ENCODE results near the gene PRRX2.
A peak's percentile ranks its signal among the peaks of the same experiment; 100 is the strongest.

The PRRX2 gene

DNA sequence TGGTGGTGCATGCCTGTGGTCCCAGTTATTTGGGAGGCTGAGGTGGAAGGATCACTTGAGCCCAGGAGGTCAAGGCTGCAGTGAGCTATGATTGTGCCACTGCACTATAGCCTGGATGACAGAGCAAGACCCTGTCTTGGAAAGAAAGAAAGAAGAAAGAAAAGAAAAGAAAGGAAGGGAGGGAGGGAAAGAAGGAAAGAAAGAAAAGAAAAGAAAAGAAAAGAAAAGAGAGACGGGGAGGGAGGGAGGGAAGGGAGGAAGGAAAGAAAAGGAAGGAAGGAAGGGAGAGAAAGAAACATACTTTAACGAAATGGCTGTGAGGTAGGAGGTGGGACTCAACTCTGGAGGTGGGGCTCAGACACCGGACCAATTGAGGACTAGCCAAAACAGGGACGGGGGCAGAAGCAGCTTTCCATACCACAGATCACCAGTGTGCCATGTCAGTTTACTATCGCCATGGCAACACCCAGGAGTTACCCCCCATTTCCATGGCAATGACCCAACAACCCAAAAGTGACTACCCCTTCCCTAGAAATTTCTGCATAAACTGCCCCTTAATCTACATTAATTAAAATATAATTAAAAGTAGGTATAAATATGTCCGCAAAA is 66.1 kb downstream of the PRRX2 start:
- H3K4me3 ChIP-seq (ENCODE audit: low read depth in 1 of 2, low read length in 2 of 2) = no peak overlapping the region
- H3K27me3 ChIP-seq (ENCODE audit: low read depth, low read length) = no peaks in the 10 kb centered on the region
- H3K36me3 ChIP-seq (ENCODE audit: control insufficient read depth in 1 of 2, insufficient read depth in 2 of 2, low read length in 2 of 2) = no peaks in the 10 kb centered on the region
- H3K27ac ChIP-seq (ENCODE audit: low read length) = no peak overlapping the region
- H3K4me1 ChIP-seq (ENCODE audit: control insufficient read depth in 1 of 2, insufficient read depth in 2 of 2, low read length in 2 of 2) = peaks cover 0 to 4% of the 10 kb centered on the region in 2 donors
- H3K9me3 ChIP-seq (ENCODE audit: control insufficient read depth in 1 of 2, low read length in 2 of 2) = no peaks in the 10 kb centered on the region

DNA sequence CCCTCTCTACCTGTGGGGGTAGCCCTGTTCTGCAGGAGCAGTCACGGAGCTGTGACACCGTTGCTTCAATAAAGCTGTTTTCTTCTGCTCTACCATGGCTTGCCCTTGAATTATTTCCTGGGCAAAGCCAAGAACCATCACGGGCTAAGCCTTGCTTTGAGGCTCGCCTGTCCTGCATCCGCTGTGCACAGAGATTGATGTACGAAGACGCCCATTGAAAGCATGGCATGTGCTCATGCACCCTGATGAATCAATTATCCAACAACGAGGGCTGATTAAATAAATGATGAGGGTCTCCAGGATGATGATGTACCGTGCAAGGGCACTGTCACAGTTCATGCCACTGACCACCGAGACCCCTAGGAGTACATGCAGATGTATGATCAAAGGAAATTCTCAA is 66.7 kb downstream of the PRRX2 start:
- Histone ChIP-seq H3K4me1 (ENCODE audit: control insufficient read depth in 1 of 2, insufficient read depth in 2 of 2, low read length in 2 of 2) (no peaks in the 10 kb centered on the region), H3K36me3 (ENCODE audit: control insufficient read depth in 1 of 2, insufficient read depth in 2 of 2, low read length in 2 of 2) (no peaks in the 10 kb centered on the region), H3K9me3 (ENCODE audit: control insufficient read depth in 1 of 2, low read length in 2 of 2) (no peaks in the 10 kb centered on the region), H3K4me3 (ENCODE audit: low read depth in 1 of 2, low read length in 2 of 2) (no peak overlapping the region), H3K27me3 (ENCODE audit: low read depth, low read length) (no peaks in the 10 kb centered on the region), H3K27ac (ENCODE audit: low read length) (no peak overlapping the region)

- Histone ChIP-seq H3K36me3 (ENCODE audit: control insufficient read depth in 1 of 2, insufficient read depth in 2 of 2, low read length in 2 of 2) (no peaks in the 10 kb centered on the region), H3K4me1 (ENCODE audit: control insufficient read depth in 1 of 2, insufficient read depth in 2 of 2, low read length in 2 of 2) (peaks cover 0 to 3% of the 10 kb centered on the region in 2 donors), H3K27ac (ENCODE audit: low read length) (no peak overlapping the region), H3K27me3 (ENCODE audit: low read depth, low read length) (no peaks in the 10 kb centered on the region), H3K4me3 (ENCODE audit: low read depth in 1 of 2, low read length in 2 of 2) (no peak overlapping the region), H3K9me3 (ENCODE audit: control insufficient read depth in 1 of 2, low read length in 2 of 2) (no peaks in the 10 kb centered on the region)
These were observed 67.6 kb downstream of the PRRX2 start for GRCh38 chr9:129732946-129733631.

DNA sequence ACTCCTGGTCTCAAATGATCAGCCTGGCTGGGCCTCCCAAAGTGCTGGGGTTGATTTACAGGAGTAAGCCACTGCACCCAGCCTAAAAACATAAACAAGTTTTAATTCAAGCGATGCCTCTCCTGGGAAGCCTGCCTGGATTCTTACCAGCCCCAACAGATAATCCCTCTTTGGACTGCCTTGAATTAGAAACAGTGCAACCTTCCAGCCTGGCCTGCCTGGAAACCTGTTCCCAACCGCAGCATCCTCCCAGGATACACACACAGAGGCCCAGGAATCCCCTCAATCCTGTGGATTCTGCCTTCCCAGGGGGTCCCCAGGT is 68.1 kb downstream of the PRRX2 start:
- no peak overlapping the region for H3K27ac ChIP-seq (ENCODE audit: low read length)
- H3K36me3 ChIP-seq (ENCODE audit: control insufficient read depth in 1 of 2, insufficient read depth in 2 of 2, low read length in 2 of 2) = no peaks in the 10 kb centered on the region
- peaks cover 0 to 3% of the 10 kb centered on the region in 2 donors for H3K4me1 ChIP-seq (ENCODE audit: control insufficient read depth in 1 of 2, insufficient read depth in 2 of 2, low read length in 2 of 2)
- H3K27me3 ChIP-seq (ENCODE audit: low read depth, low read length) = no peaks in the 10 kb centered on the region
- H3K9me3 ChIP-seq (ENCODE audit: control insufficient read depth in 1 of 2, low read length in 2 of 2) = no peaks in the 10 kb centered on the region
- H3K4me3 ChIP-seq (ENCODE audit: low read depth in 1 of 2, low read length in 2 of 2) = no peak overlapping the region

- no peak overlapping the region for H3K4me3 ChIP-seq (ENCODE audit: low read depth in 1 of 2, low read length in 2 of 2)
- no peaks in the 10 kb centered on the region for H3K36me3 ChIP-seq (ENCODE audit: control insufficient read depth in 1 of 2, insufficient read depth in 2 of 2, low read length in 2 of 2)
- H3K4me1 ChIP-seq (ENCODE audit: control insufficient read depth in 1 of 2, insufficient read depth in 2 of 2, low read length in 2 of 2) = peaks cover 0 to 3% of the 10 kb centered on the region in 2 donors
- H3K27me3 ChIP-seq (ENCODE audit: low read depth, low read length) = no peaks in the 10 kb centered on the region
- H3K27ac ChIP-seq (ENCODE audit: low read length) = no peak overlapping the region
- no peaks in the 10 kb centered on the region for H3K9me3 ChIP-seq (ENCODE audit: control insufficient read depth in 1 of 2, low read length in 2 of 2)
These were observed 70.1 kb downstream of the PRRX2 start for GRCh38 chr9:129735546-129735945.

DNA sequence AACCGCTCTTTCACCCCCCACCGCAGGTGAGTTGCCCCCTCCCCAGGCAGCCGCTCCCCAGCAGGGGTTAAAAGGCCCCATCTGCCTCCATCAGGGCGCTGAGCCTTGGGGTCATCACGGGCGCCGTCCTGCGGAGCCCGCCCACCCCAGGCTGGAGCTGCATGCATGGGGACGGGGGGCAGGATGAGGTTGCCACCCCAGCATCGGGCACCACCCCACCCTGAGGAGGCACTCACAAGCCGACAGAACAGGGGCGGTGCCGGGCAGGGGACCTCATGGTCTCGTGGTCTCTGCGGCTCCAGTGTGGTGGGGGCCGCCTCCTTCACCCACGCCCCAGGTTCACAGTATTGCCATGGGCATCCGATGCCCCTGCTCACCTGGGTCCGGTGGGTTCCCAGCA is 70.9 kb downstream of the PRRX2 start:
- Histone ChIP-seq H3K9me3 (ENCODE audit: control insufficient read depth in 1 of 2, low read length in 2 of 2) (no peaks in the 10 kb centered on the region), H3K27me3 (ENCODE audit: low read depth, low read length) (no peaks in the 10 kb centered on the region), H3K4me1 (ENCODE audit: control insufficient read depth in 1 of 2, insufficient read depth in 2 of 2, low read length in 2 of 2) (peaks cover 0 to 3% of the 10 kb centered on the region in 2 donors), H3K27ac (ENCODE audit: low read length) (no peak overlapping the region), H3K36me3 (ENCODE audit: control insufficient read depth in 1 of 2, insufficient read depth in 2 of 2, low read length in 2 of 2) (no peaks in the 10 kb centered on the region), H3K4me3 (ENCODE audit: low read depth in 1 of 2, low read length in 2 of 2) (no peak overlapping the region)

DNA sequence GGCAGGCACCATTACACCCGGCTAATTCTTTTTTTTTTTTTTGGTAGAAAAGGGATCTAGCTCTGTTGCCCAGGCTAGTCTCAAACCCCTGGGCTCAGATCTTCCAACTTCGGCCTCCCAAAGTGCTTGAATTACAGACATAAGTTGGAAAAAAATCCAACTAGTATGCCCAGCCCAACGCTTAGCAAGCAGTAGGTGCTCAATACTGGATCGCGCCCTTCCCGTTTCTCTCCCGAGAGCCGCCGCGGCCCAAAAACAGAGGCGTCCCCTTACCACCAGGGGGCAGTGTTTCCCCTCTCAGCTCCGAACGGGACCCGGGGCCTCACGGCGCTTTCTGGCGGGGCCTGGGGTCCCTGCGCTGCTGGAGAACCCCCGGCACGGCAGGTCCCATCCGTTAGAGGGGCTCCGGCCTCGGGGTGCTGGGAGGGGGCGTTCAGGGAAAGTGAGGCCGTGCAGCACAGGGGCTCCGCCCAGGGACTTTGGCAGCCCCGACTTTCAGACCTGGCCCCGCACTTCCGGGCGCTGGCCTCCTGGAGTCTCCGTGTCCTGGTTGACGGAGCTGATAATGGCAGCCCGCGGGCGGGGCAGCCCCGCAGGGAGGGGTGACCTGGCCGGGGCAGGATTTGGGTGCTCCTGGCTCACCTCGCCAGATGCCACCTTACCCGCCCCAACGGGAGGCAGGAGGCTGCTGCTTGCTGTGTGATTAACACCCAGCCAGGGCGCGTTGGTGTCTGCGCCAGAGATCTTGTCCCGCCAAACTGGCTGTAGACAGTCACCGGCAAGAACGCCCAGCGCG is 72.2 kb downstream of the PRRX2 start:
- Histone ChIP-seq H3K36me3 (ENCODE audit: control insufficient read depth in 1 of 2, insufficient read depth in 2 of 2, low read length in 2 of 2) (no peaks in the 10 kb centered on the region), H3K9me3 (ENCODE audit: control insufficient read depth in 1 of 2, low read length in 2 of 2) (no peaks in the 10 kb centered on the region), H3K4me3 (ENCODE audit: low read depth in 1 of 2, low read length in 2 of 2) (peak overlapping the region; percentile 53 to 75), H3K27me3 (ENCODE audit: low read depth, low read length) (no peaks in the 10 kb centered on the region), H3K27ac (ENCODE audit: low read length) (no peak overlapping the region), H3K4me1 (ENCODE audit: control insufficient read depth in 1 of 2, insufficient read depth in 2 of 2, low read length in 2 of 2) (peaks cover 0 to 3% of the 10 kb centered on the region in 2 donors)

DNA sequence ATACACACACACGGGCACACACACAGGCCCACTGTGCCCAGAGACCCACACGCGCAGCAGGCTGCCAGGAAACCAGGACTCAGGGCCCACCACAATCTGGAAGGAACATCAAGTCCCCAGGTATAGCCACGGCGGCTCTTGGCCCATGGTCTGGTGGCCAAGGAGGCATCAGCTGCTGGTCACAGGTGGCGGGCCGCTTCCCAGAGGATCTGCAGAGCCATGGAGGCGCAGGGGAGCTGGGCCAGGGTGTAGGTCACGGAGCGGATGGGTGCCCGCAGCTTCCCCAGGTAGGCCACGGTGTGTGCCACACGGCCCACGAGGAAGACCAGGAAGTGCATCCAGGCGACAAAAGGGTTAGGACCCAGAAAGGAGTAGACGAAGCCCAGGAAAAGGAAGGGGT is 74.0 kb downstream of the PRRX2 start:
- peaks cover 0 to 3% of the 10 kb centered on the region in 2 donors for H3K4me1 ChIP-seq (ENCODE audit: control insufficient read depth in 1 of 2, insufficient read depth in 2 of 2, low read length in 2 of 2)
- H3K27ac ChIP-seq (ENCODE audit: low read length) = no peak overlapping the region
- no peak overlapping the region for H3K4me3 ChIP-seq (ENCODE audit: low read depth in 1 of 2, low read length in 2 of 2)
- no peaks in the 10 kb centered on the region for H3K27me3 ChIP-seq (ENCODE audit: low read depth, low read length)
- H3K36me3 ChIP-seq (ENCODE audit: control insufficient read depth in 1 of 2, insufficient read depth in 2 of 2, low read length in 2 of 2) = no peaks in the 10 kb centered on the region
- H3K9me3 ChIP-seq (ENCODE audit: control insufficient read depth in 1 of 2, low read length in 2 of 2) = no peaks in the 10 kb centered on the region

DNA sequence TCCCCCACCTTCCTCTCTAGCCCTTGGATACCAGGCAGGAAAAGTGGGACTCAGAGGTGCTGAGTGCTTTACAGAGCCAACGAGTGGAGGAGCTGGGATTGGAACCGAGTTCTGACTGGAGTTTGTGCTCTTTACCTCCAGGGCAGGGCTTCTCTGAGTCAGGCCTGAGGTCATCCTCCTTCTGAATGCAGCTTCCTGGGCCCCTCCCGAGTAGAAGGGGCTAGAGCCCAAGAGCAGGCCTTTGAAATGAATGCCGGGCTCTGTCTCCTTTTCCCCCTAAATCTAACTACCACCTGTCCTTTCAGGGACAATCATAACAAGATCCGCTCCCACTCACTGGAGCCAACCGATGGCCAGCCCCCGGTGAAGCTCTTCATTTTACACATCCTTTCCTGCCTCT is 74.7 kb downstream of the PRRX2 start:
- H3K4me3 ChIP-seq (ENCODE audit: low read depth in 1 of 2, low read length in 2 of 2) = no peak overlapping the region

DNA sequence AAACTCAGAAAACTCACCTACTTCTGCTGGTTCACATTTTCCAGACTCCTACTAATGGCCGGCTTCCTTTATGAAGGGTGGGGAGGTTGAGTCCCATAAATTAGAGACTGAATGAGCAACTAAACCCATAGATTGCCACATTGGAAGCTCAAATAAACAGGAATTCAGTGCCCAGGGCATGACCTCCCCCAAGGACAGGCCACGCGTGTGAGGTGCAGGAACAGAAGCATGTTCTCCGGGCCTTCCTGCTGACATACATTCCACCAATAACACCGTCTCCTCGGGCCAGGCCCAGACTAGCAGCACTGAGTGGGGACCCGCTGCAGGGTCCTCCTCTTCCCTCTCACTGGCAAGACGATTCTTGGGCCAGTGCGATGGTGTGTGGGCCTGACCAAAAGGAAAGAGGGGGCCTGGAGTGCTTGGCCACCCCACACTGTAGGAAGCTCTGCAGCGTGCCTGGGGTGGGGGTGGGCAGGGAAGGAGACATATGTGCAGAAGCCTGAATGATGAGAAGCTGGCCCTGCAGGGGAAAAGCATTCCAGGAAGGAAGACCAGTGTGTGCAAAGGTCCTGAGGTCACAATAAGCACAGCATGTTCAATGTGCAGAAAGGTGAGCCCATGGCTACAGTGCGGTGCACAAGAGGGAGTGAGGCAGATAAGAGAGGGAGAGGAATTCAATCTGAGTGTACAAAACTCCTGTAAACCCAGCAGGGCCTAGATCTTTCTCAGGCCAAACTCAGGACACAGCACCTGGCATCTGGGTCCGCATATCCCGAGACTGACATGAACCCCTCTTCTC is 75.4 kb downstream of the PRRX2 start:
- H3K9me3 ChIP-seq (ENCODE audit: control insufficient read depth in 1 of 2, low read length in 2 of 2) = no peaks in the 10 kb centered on the region
- H3K4me3 ChIP-seq (ENCODE audit: low read depth in 1 of 2, low read length in 2 of 2) = no peak overlapping the region
- H3K36me3 ChIP-seq (ENCODE audit: control insufficient read depth in 1 of 2, insufficient read depth in 2 of 2, low read length in 2 of 2) = no peaks in the 10 kb centered on the region
- no peak overlapping the region for H3K27ac ChIP-seq (ENCODE audit: low read length)
- no peaks in the 10 kb centered on the region for H3K27me3 ChIP-seq (ENCODE audit: low read depth, low read length)
- H3K4me1 ChIP-seq (ENCODE audit: control insufficient read depth in 1 of 2, insufficient read depth in 2 of 2, low read length in 2 of 2) = peaks cover 0 to 3% of the 10 kb centered on the region in 2 donors

More for the DNA sequence above, 74.7 kb downstream of the PRRX2 start:
- Histone ChIP-seq H3K27ac (ENCODE audit: low read length) (no peak overlapping the region), H3K9me3 (ENCODE audit: control insufficient read depth in 1 of 2, low read length in 2 of 2) (no peaks in the 10 kb centered on the region), H3K4me1 (ENCODE audit: control insufficient read depth in 1 of 2, insufficient read depth in 2 of 2, low read length in 2 of 2) (peaks cover 0 to 3% of the 10 kb centered on the region in 2 donors), H3K36me3 (ENCODE audit: control insufficient read depth in 1 of 2, insufficient read depth in 2 of 2, low read length in 2 of 2) (no peaks in the 10 kb centered on the region), H3K27me3 (ENCODE audit: low read depth, low read length) (no peaks in the 10 kb centered on the region)

- H3K27ac ChIP-seq (ENCODE audit: low read length) = no peak overlapping the region
- H3K4me1 ChIP-seq (ENCODE audit: control insufficient read depth in 1 of 2, insufficient read depth in 2 of 2, low read length in 2 of 2) = no peaks in the 10 kb centered on the region
These were observed 79.8 kb downstream of the PRRX2 start for GRCh38 chr9:129745200-129745599.

More at GRCh38 chr9:129745200-129745599, 79.8 kb downstream of the PRRX2 start:
- H3K4me3 ChIP-seq (ENCODE audit: low read depth in 1 of 2, low read length in 2 of 2) = no peak overlapping the region
- H3K9me3 ChIP-seq (ENCODE audit: control insufficient read depth in 1 of 2, low read length in 2 of 2) = no peaks in the 10 kb centered on the region
- no peaks in the 10 kb centered on the region for H3K27me3 ChIP-seq (ENCODE audit: low read depth, low read length)
- H3K36me3 ChIP-seq (ENCODE audit: control insufficient read depth in 1 of 2, insufficient read depth in 2 of 2, low read length in 2 of 2) = no peaks in the 10 kb centered on the region
